Activated T-helper 1 cell treated with anti-CD3 and anti-CD28 coated beads, Interleukin-12 subunit alpha, Interleukin-12 subunit beta, Interleukin-2, Interleukin-4 antibody, amounts not matched to agents 30 ng/mL and 10 ng/mL and 1 ng/mL, durations not matched to agents 14 hours and 24 hours and 36 hours (primary cell): ENCODE measurements around the gene MLLT10. TPM values are rescaled to one million over a fixed set of nuclear protein-coding genes. Genes with fewer than 3 reads are reported as not detected.
A peak's percentile ranks its signal among the peaks of the same experiment; 100 is the strongest.
"Not testable (repeated sequence)": the region's sequence is repeated elsewhere in the genome, so short reads cannot be mapped to it uniquely, and the experiment has no call there.

Source experiments
- DNase-seq: peaks from one replicate; pipeline ENCODE4 v3.0.0; 2021; ENCODE audit warnings: low spot score
- H3K27ac Mint-ChIP-seq: one replicate; pipeline ENCODE4 v1.8.0; 2021; ENCODE audit warnings: mild to moderate bottlenecking, mixed read lengths
- H3K27me3 Mint-ChIP-seq: one replicate; pipeline ENCODE4 v1.8.0; 2022; ENCODE audit warnings: mild to moderate bottlenecking, moderate library complexity, mixed read lengths; ENCODE audit not compliant: insufficient read depth
- H3K36me3 Mint-ChIP-seq: one replicate; pipeline ENCODE4 v1.8.0; 2021; ENCODE audit warnings: low read depth, mixed read lengths
- H3K4me1 Mint-ChIP-seq: one replicate; pipeline ENCODE4 v1.8.0; 2021; ENCODE audit warnings: low read depth, mixed read lengths
- H3K4me3 Mint-ChIP-seq: one replicate; pipeline ENCODE4 v1.8.0; 2021; ENCODE audit warnings: mild to moderate bottlenecking, moderate library complexity, mixed read lengths
- H3K9me3 Mint-ChIP-seq: one replicate; pipeline ENCODE4 v1.8.0; 2021; ENCODE audit warnings: mixed read lengths
- intact Hi-C: fragments of 100-400 bp; cut with micrococcal nuclease; formaldehyde crosslinking; loops from one replicate; pipeline ENCODE4 v1.15.1; 2024
- total RNA-seq: library from RNA; stranded (reverse); gene quantifications from 2 replicates; pipeline ENCODE4 v1.2.3, GENCODE V29; 2022

The MLLT10 gene
- total RNA-seq, 1 donor from 2014 or later = 43.1 TPM

DNA sequence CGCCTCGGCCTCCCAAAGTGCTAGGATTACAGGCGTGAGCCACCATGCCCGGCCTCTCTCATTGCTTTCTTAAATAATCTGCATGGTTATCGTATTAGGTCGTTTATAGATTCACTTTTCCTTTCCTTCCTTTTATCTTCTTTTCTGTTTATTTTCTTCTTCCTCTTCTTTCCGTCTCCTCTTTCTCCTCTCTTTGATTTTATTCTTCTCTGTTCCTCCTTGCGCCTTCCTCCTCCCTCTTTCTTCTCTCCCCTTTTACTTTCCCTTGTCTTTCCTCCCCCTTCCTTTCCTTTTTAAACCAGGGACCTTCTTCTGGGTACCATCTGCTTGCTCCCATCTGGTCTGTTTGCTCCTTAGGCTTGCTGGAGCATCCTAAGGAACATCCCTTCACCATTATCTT lies 18.6 kb downstream of the MLLT10 start:
- Mint-ChIP-seq H3K9me3 (no peaks in the 10 kb centered on the region), H3K27ac (peak overlapping the region; percentile 65), H3K4me1 (no peaks in the 10 kb centered on the region), H3K27me3 (no peaks in the 10 kb centered on the region), H3K36me3 (peaks cover 35% of the 10 kb centered on the region), H3K4me3 (no peak overlapping the region)
- intact Hi-C loops = no loop called here
- no peak for DNase-seq

DNA sequence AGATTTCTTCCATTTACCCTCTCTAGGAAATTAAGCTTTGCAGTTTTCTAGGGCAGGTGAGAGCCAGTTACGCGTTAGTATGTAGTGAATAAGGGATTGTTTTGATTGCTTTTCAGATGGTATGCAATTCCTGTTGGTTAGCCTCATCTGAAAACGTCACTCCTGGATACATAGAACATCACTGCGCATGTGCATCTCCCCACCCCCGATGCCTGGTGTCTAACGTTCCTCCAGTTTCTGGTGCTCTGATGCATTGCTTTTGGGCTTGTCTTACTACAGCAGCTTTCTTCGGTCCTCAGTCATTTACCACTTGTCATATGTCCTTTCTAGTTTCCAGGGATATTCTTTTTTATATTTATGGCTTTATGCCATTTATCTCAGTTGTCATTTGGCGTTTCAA lies 22.5 kb downstream of the MLLT10 start:
- no peak overlapping the region for H3K27ac Mint-ChIP-seq
- no peak overlapping the region for H3K4me3 Mint-ChIP-seq
- no peak for DNase-seq
- H3K9me3 Mint-ChIP-seq = no peaks in the 10 kb centered on the region
- H3K4me1 Mint-ChIP-seq = peaks cover 5% of the 10 kb centered on the region
- intact Hi-C loops = no loop called here
- H3K36me3 Mint-ChIP-seq = peaks cover 36% of the 10 kb centered on the region
- no peaks in the 10 kb centered on the region for H3K27me3 Mint-ChIP-seq

DNA sequence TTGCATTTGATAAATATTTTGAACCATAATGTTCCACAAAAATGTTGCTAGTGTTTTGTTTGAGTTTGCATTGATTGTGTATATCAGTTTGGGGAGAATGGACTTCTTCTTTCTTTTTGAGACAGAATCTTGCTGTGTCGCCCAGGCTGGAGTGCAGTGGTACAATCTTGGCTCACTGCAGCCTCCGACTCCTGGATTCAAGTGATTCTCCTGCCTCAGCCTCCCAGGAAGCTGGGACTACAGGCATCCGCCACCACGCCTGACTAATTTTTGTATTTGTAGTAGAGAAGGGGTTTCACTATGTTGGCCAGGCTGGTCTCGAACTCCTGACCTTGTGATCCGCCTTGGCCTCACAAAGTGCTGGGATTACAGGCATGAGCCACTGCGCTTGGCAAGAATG lies 25.0 kb downstream of the MLLT10 start:
- intact Hi-C loops, H3K4me1 Mint-ChIP-seq, H3K27ac Mint-ChIP-seq, H3K27me3 Mint-ChIP-seq, H3K9me3 Mint-ChIP-seq, H3K4me3 Mint-ChIP-seq, DNase-seq: not testable (repeated sequence)
- H3K36me3 Mint-ChIP-seq = peaks cover 27% of the 10 kb centered on the region

DNA sequence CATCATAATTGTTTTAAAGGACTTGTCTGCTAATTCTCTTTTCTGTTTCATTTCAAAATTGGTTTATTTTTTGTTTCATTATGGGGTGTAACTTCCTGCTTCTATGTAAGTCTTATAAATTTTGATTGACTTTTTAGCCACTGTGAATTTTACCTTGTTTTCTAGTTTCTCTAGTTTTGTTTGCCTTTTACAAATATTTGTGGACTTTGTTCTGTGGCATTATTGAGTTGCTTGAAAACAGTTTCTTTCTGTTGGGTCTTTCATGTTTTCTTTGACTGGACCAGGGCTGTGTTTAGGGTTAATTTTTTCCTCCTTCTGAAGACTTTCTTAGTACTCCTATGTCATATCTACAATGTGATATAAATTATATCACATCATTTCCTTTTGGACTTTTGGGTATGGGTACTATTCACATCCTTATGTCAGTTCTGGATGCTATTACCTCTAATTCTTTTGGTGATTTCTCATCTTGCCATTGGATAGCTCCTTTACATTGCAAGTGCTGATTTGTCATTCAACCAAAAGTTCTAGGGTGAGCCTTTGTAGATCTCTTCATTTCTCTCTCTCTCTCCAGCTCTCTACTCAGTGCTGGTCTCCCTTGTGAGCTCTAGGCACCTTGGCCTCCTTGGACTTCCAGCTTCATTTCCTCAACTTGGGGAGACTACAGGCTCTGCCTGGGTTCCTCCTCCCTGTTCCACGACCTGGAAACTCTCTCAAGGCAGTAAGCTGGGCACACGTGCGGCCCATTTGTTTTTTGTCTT lies 36.9 kb downstream of the MLLT10 start:
- H3K27ac Mint-ChIP-seq = no peak overlapping the region
- no peak overlapping the region for H3K4me3 Mint-ChIP-seq
- H3K27me3 Mint-ChIP-seq = no peaks in the 10 kb centered on the region
- H3K36me3 Mint-ChIP-seq = peaks cover 19% of the 10 kb centered on the region
- no peaks in the 10 kb centered on the region for H3K9me3 Mint-ChIP-seq
- DNase-seq = no peak
- intact Hi-C loops = loop anchor here (5.0 kb wide), 1 partner anchor 36 kb away; no protein-coding TSS in a partner anchor
- peaks cover 26% of the 10 kb centered on the region for H3K4me1 Mint-ChIP-seq

DNA sequence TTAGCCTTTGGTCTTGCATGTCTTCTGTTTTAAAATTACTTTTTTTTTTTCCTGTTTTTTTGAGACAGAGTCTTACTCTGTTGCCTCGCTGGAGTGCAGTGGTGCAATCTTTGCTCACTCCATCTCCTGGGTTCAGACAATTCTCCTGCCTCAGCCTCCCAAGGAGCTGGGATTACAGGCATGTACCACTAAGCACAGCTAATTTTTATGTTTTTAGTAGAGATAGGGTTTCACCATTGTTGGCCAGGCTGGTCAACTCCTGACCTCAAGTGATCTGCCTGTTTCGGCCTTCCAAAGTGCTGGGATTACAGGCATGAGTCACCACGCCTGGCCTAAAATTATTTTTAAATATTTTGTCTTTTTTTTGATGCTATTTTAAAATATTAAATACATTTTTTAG lies 38.5 kb downstream of the MLLT10 start:
- no peak for DNase-seq
- Mint-ChIP-seq H3K9me3 (no peaks in the 10 kb centered on the region), H3K36me3 (peaks cover 18% of the 10 kb centered on the region), H3K4me3 (no peak overlapping the region), H3K27me3 (no peaks in the 10 kb centered on the region), H3K27ac (no peak overlapping the region), H3K4me1 (peaks cover 18% of the 10 kb centered on the region)
- intact Hi-C loops = loop anchor here (5.0 kb wide), 1 partner anchor 35 kb away; no protein-coding TSS in a partner anchor

DNA sequence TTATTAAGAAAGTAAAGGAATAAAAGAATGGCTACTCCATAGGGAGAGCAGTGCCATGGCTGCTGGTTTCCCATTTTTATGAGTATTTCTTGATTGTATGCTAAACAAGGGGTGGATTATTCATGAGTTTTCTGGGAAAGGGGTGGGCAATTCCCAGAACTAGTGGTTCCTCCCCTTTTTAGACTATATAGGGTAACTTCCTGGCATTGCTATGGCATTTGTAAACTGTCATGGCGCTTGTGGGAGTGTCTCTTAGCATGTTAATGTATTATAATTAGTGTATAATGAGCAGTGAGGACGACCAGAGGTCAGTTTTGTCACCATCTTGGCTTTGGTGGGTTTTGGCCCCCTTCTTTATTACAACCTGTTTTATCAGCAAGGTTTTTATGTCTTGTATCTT lies 40.5 kb downstream of the MLLT10 start:
- H3K36me3 Mint-ChIP-seq = peaks cover 15% of the 10 kb centered on the region
- intact Hi-C loops = loop anchor here (5.0 kb wide), 1 partner anchor 33 kb away; no protein-coding TSS in a partner anchor

GRCh38 chr10:21579291-21579690 lies 45.3 kb downstream of the MLLT10 start:
- intact Hi-C loops = no loop called here
- Mint-ChIP-seq H3K9me3 (peaks cover 4% of the 10 kb centered on the region), H3K27me3 (no peaks in the 10 kb centered on the region), H3K36me3 (peaks cover 22% of the 10 kb centered on the region), H3K4me3 (no peak overlapping the region), H3K4me1 (peaks cover 12% of the 10 kb centered on the region), H3K27ac (no peak overlapping the region)
- DNase-seq = no peak

More for the DNA sequence above, 40.5 kb downstream of the MLLT10 start:
- H3K4me1 Mint-ChIP-seq = peaks cover 18% of the 10 kb centered on the region
- not testable (repeated sequence) for H3K27ac Mint-ChIP-seq, H3K4me3 Mint-ChIP-seq, H3K9me3 Mint-ChIP-seq, DNase-seq, H3K27me3 Mint-ChIP-seq

DNA sequence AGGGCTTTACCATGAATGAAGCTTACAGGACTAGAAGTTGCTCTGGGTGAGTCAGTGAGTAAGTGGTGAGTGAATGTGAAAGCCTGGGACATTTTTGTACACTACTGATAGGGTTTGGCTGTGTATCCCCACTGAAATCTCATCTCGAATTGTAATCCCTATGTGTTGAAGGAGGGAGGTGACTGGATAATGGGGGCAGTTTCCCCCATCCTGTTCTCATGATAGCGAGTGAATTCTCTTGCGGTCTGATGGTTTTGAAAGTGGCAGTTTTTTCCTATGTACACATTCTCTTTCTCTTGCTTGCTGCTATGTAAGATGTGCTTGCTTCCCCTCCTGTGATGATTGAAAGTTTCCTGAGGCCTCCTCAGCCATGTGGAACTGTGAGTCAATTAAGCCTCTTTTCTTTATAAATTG lies 47.4 kb downstream of the MLLT10 start:
- H3K36me3 Mint-ChIP-seq = peaks cover 34% of the 10 kb centered on the region
- peaks cover 20% of the 10 kb centered on the region for H3K4me1 Mint-ChIP-seq
- not testable (repeated sequence) for H3K4me3 Mint-ChIP-seq, H3K27me3 Mint-ChIP-seq, DNase-seq, H3K9me3 Mint-ChIP-seq
- intact Hi-C loops = loop anchor here (1.0 kb wide), 1 partner anchor 47 kb away; the partner anchor contains the start of gene MLLT10
- H3K27ac Mint-ChIP-seq = peak overlapping the region; percentile 90

GRCh38 chr10:21584834-21585530 lies 51.0 kb downstream of the MLLT10 start:
- peaks cover 34% of the 10 kb centered on the region for H3K4me1 Mint-ChIP-seq
- intact Hi-C loops = no loop called here
- H3K27ac Mint-ChIP-seq = no peak overlapping the region
- H3K36me3 Mint-ChIP-seq = peaks cover 42% of the 10 kb centered on the region
- H3K9me3 Mint-ChIP-seq = peaks cover 4% of the 10 kb centered on the region
- no peaks in the 10 kb centered on the region for H3K27me3 Mint-ChIP-seq
- DNase-seq = no peak
- no peak overlapping the region for H3K4me3 Mint-ChIP-seq

- Mint-ChIP-seq H3K9me3 (peaks cover 3% of the 10 kb centered on the region), H3K4me1 (peaks cover 34% of the 10 kb centered on the region), H3K27me3 (no peaks in the 10 kb centered on the region), H3K27ac (no peak overlapping the region), H3K4me3 (no peak overlapping the region), H3K36me3 (peaks cover 38% of the 10 kb centered on the region)
- no peak for DNase-seq
- intact Hi-C loops = no loop called here
Observed at GRCh38 chr10:21587391-21587790, 53.4 kb downstream of the MLLT10 start.

DNA sequence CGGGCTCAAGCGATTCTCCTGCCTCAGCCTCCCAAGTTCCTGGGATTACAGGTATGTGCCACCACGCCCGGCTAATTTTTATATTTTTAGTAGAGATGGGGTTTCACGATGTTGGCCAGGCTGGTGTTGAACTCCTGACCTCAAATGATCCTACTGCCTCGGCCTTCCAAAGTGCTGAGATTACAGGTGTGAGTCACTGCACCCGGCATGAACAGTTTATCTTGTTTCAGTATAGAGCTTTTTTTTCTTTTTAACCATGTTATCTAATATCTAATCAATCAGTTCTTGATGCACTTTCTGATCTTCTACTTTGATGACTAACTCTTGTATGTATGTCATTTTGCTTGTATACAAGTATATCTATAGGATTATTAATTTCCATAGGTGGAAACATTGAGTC lies 54.1 kb downstream of the MLLT10 start:
- H3K27me3 Mint-ChIP-seq, H3K27ac Mint-ChIP-seq, H3K4me3 Mint-ChIP-seq, H3K9me3 Mint-ChIP-seq, intact Hi-C loops, DNase-seq: not testable (repeated sequence)
- Mint-ChIP-seq H3K4me1 (peaks cover 31% of the 10 kb centered on the region), H3K36me3 (peaks cover 34% of the 10 kb centered on the region)

DNA sequence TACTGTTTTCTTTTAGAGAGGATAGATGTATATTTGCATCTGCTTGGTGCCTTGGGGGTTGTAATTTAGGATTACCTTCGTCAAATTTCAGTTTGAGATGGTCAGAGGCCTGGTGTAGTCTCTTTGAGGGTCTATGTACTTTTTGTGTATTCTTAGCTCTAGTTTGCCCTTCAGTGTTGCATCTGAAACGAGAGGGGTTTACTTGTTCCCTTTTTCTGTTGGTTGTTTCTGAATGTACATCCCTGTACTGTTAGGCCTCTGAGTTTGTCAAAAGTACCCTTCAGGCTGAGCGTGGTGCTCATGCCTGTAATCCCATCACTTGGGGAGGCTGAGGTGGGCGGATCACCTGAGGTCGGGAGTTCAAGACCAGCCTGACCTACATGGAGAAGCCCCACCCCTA lies 60.0 kb downstream of the MLLT10 start:
- H3K9me3 Mint-ChIP-seq = no peaks in the 10 kb centered on the region
- H3K4me1 Mint-ChIP-seq = peaks cover 24% of the 10 kb centered on the region
- H3K4me3 Mint-ChIP-seq = no peak overlapping the region
- intact Hi-C loops = no loop called here
- peaks cover 15% of the 10 kb centered on the region for H3K36me3 Mint-ChIP-seq
- no peak overlapping the region for H3K27ac Mint-ChIP-seq
- DNase-seq = no peak
- H3K27me3 Mint-ChIP-seq = no peaks in the 10 kb centered on the region

DNA sequence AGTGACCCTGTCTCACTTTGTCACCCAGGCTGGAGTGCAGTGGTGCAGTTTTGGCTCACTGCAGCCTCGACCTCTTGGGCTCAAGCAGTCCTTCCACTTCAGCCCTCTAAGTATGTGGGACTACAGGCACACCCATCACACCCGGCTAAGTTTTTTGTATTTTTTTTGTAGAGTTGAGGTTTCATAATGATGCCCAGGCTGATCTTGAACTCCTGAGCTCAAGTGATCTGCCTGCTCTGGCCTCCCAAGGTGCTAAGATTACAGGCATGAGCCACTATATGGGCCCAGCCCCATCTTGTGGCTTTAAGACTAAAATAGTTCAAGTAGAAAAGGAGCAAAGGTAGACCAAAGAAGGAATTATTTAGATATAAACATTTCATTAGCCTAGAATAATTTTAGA lies 65.5 kb downstream of the MLLT10 start:
- intact Hi-C loops = no loop called here
- H3K9me3 Mint-ChIP-seq = no peaks in the 10 kb centered on the region

More for the DNA sequence above, 65.5 kb downstream of the MLLT10 start:
- no peak overlapping the region for H3K27ac Mint-ChIP-seq
- H3K4me1 Mint-ChIP-seq = peaks cover 16% of the 10 kb centered on the region
- H3K4me3 Mint-ChIP-seq = no peak overlapping the region
- DNase-seq = no peak
- H3K36me3 Mint-ChIP-seq = peaks cover 4% of the 10 kb centered on the region
- no peaks in the 10 kb centered on the region for H3K27me3 Mint-ChIP-seq
